Naive B cell (primary cell): ENCODE data around the gene TPPP2. TPM values are rescaled to one million over a fixed set of nuclear protein-coding genes. Genes with fewer than 3 reads are reported as not detected.

Experiments used
- ATAC-seq, 2 donors: fragments of 150-1000 bp; cut with Tn5 transposase; 2 replicates each; pipeline ENCODE4 v1.10.0; 2021; ENCODE audit warnings: low read depth in 2 of 2, mild to moderate bottlenecking in 2 of 2, moderate library complexity in 2 of 2
- DNase-seq: peaks from one replicate; pipeline ENCODE4 v3.0.0; 2022
- H3K27ac Mint-ChIP-seq, 6 donors: one replicate each; pipeline ENCODE4 v1.8.0; 2020 to 2022; ENCODE audit warnings: mild to moderate bottlenecking in 6 of 6, mixed read lengths in 6 of 6, moderate library complexity in 5 of 6, inconsistent platforms in 2 of 6
- H3K27me3 Mint-ChIP-seq, 3 donors: one replicate each; pipeline ENCODE4 v1.8.0; 2021 to 2022; ENCODE audit warnings: mixed read lengths in 3 of 3, mild to moderate bottlenecking in 1 of 3
- H3K36me3 Mint-ChIP-seq, 2 donors: one replicate each; pipeline ENCODE4 v1.8.0; 2020 to 2022; ENCODE audit warnings: mixed read lengths in 2 of 2, inconsistent platforms in 1 of 2, mild to moderate bottlenecking in 1 of 2
- H3K4me1 Mint-ChIP-seq, 3 donors: one replicate each; pipeline ENCODE4 v1.8.0; 2020 to 2022; ENCODE audit warnings: mixed read lengths in 3 of 3, inconsistent platforms in 1 of 3, mild to moderate bottlenecking in 1 of 3, moderate library complexity in 1 of 3
- H3K4me3 Mint-ChIP-seq, 8 donors: one replicate each; pipeline ENCODE4 v1.8.0; 2020 to 2022; ENCODE audit warnings: mild to moderate bottlenecking in 8 of 8, mixed read lengths in 8 of 8, moderate library complexity in 8 of 8, inconsistent platforms in 2 of 8
- H3K9me3 Mint-ChIP-seq, 7 donors: one replicate each; pipeline ENCODE4 v1.8.0; 2020 to 2022; ENCODE audit warnings: mixed read lengths in 7 of 7, mild to moderate bottlenecking in 5 of 7, inconsistent platforms in 2 of 7, moderate library complexity in 1 of 7
- polyA plus RNA-seq, 6 donors: library from polyadenylated mRNA; unstranded; fragments of 300-500 nt; fragmentation: Illumina TruSeq; gene quantifications; one replicate each; pipeline ENCODE4 v1.2.3, GENCODE V29; 2021; ENCODE audit warnings: low read depth in 6 of 6

TPPP2 gene
- polyA plus RNA-seq, 6 donors from 2014 or later: not detected

DNA sequence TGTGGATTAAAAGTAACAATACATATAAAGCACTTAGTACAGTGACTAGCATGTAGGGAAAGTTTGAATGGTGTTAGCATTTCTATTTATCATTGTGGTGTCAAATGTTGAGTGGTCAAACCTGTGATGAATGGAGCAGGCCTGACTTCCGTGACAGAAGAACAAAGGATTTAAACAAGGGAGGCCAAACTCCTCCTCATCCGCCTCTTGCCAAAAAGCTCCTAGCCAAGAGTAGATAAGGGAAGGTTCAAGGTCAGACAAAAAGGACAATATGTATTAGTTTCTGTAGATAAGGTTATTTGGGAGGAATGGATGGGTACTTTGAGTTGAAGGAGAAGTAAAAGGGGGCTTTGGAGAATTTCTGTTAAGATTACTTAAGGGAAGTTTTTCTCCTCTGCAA is 18.6 kb downstream of the TPPP2 start:
- no peaks in the 10 kb centered on the region for H3K36me3 Mint-ChIP-seq
- no peaks in the 10 kb centered on the region for H3K9me3 Mint-ChIP-seq
- H3K27ac Mint-ChIP-seq: no peak overlapping the region
- H3K4me3 Mint-ChIP-seq: no peak overlapping the region
- H3K4me1 Mint-ChIP-seq: no peaks in the 10 kb centered on the region
- H3K27me3 Mint-ChIP-seq: peaks cover 21 to 32% (median 30%) of the 10 kb centered on the region in 3 donors
- DNase-seq (no peak), ATAC-seq (no peak)

DNA sequence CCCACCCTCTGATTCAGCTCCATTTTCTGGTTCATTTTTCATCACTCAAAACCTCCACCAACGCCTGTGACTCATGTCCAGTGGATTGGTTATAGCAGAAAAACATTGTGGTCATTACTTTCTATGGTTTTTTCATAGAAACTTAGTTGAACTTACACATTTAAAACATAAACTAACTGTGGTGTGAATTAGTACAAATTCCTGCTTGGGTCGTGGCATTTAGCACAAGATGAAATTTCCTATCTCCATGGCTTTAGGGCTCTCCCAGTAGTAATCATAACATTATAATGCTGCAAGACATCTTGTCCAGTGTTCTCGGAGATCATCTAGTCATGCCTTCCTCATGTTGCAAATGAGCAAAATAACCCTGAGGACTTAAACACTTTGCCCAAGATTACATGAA is 19.3 kb downstream of the TPPP2 start:
- Mint-ChIP-seq H3K4me1 (no peaks in the 10 kb centered on the region), H3K9me3 (no peaks in the 10 kb centered on the region), H3K27me3 (peaks cover 21 to 26% (median 25%) of the 10 kb centered on the region in 3 donors), H3K36me3 (no peaks in the 10 kb centered on the region), H3K4me3 (no peak overlapping the region), H3K27ac (no peak overlapping the region)
- ATAC-seq (no peak), DNase-seq (no peak)

DNA sequence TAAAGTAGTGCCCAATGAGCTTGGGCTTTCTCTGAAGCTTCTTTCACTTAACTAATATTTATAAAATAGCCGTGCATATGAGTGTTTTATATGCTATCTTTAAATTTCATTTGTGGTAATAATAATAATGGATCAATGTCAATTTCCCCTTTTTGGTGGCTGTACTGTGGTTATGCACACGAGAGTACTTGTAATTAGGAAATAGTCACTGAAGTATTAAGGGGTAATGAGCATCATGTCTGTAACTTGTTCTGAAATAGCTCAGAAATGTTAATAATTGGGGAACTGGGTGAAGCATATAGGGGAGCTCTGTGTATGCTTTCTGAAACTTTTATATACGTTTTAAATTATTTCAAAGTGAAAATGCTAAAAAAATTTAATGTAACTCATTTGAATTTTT is 20.6 kb downstream of the TPPP2 start:
- DNase-seq: no peak
- H3K9me3 Mint-ChIP-seq: no peaks in the 10 kb centered on the region
- ATAC-seq: no peak
- H3K36me3 Mint-ChIP-seq: no peaks in the 10 kb centered on the region
- H3K27me3 Mint-ChIP-seq: peaks cover 10 to 14% (median 13%) of the 10 kb centered on the region in 3 donors
- H3K27ac Mint-ChIP-seq: no peak overlapping the region
- H3K4me1 Mint-ChIP-seq: no peaks in the 10 kb centered on the region
- H3K4me3 Mint-ChIP-seq: no peak overlapping the region

DNA sequence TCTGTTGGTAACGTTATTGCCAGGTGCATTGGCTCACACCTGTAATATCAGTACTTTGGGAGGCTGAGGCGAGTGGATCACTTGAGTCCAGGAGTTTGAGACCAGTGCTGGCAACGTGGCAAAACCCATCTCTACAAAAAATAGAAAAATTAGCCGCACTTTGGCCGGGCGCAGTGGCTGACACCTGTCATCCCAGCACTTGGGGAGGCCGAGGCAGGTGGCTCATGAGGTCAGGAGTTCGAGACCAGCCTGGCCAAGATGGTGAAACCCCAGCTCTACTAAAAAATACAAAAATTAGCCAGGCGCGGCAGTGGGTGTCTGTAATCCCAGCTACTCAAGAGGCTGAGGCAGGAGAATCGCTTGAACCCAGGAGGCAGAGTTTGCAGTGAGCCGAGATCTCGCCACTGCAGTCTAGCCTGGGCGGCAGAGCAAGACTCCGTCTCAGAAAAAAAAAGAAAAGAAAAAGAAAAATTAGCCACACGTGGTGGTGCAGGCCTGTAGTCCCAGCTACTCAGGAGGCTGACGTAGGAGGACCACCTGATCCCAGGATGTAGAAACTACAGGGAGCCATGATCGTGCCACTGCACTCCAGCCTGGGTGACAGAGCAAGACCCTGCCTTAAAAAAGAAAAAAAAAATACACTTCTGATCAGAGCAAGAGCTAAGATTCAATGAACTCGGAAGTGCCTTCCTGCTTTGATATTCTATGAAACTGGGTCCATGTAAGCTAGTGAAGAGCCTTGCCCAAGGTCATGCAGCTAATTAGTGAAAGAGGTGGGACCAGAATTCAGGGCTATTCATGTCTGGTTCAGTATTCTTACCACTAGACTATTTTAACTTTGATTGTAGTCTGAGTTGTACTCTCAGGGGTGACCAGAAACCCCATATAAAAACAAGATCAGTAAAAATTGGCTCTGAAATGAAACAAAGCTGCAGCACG is 23.4 kb downstream of the TPPP2 start:
- Mint-ChIP-seq H3K4me1 (no peaks in the 10 kb centered on the region), H3K36me3 (no peaks in the 10 kb centered on the region), H3K27ac (peak overlapping the region in 1 of 6 donors; percentile 7), H3K4me3 (no peak overlapping the region), H3K27me3 (peaks cover 8 to 13% (median 12%) of the 10 kb centered on the region in 3 donors), H3K9me3 (no peaks in the 10 kb centered on the region)
- no peak for DNase-seq
- no peak for ATAC-seq

DNA sequence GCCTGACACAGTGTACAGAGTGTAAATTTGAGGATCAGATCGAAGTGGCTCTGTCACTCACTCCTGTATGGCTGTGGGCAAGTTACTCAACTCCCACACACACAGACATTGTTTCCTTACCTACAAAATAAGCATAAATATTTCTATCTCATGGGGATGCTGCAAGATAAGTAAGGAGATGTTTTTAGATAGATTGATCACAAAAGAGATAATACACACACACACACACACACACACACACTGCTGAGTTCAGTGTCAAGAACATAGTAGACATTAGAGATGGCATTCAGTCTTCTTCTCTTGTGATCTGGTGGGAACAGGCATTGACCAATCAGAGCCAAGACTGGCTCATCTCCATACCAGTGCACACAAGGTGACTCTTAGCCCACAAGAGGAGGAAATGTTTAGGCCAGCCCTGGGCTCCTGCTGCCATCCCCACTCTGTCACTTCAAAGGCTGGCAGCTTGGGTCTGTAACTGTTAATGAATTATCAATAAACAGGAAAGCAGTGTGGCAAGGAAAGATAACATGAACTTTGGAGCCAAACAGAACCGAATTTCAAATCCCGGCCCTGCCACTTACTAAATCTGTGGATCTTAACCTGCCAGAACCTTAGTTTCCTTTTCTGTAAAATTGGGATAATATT is 24.2 kb downstream of the TPPP2 start:
- Mint-ChIP-seq H3K4me3 (no peak overlapping the region), H3K36me3 (no peaks in the 10 kb centered on the region), H3K9me3 (no peaks in the 10 kb centered on the region), H3K27ac (peak overlapping the region in 1 of 6 donors; percentile 7), H3K27me3 (peaks cover 8 to 14% (median 10%) of the 10 kb centered on the region in 3 donors), H3K4me1 (no peaks in the 10 kb centered on the region)
- no peak for ATAC-seq
- no peak for DNase-seq

DNA sequence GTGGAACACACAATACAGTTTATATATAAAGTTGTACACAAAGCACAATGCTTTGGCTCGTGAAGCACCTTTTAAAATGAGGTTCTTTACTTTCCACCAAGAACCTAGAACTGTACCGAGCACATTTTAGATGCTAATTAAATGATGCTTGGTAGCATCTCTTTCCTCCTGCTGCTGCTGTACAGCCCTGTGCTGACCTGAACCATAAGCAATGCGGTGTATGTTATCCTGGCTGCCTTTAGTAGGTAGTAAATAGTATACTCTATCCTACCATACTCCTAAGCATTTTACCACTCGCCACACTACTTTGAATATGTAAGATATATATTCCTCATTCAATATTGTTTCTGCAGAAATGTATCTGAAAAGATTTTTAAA is 24.7 kb downstream of the TPPP2 start:
- ATAC-seq (no peak), DNase-seq (no peak)
- no peaks in the 10 kb centered on the region for H3K4me1 Mint-ChIP-seq
- H3K27me3 Mint-ChIP-seq: peaks cover 11 to 18% (median 13%) of the 10 kb centered on the region in 3 donors
- H3K27ac Mint-ChIP-seq: no peak overlapping the region
- no peak overlapping the region for H3K4me3 Mint-ChIP-seq
- H3K9me3 Mint-ChIP-seq: no peaks in the 10 kb centered on the region
- no peaks in the 10 kb centered on the region for H3K36me3 Mint-ChIP-seq

DNA sequence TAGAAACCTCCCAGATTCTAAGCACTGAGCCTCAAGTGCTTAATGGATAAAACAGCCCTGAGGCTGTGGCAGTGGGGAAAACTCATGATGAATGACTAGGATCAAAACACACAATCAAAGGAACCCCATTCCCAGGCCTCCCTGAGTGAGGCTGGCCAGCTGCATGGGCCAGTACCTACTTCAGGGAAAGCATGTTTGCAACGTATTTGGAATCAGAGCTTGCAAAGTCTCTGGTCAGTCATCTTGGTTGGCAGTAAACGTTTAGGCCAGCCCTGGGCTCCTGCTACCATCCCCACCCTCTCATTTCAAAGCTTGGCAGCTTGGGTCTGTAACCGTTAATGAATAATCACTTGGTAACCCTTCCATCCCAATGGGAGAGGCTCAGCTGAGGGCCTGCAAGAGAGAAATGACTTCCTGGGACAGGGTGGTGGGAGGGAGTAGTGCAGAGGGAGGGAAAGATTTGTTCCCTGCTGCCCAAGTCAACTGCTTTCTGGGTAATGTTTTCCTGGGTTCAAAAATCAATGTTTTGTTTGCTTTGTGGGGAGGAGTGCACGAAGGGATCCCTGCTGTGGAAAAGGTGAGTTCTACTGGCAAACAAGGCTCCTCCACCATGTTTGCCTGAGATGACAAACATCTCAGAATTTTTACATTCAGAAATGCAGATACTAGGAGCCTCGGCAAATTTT is 25.6 kb downstream of the TPPP2 start:
- Mint-ChIP-seq H3K9me3 (no peaks in the 10 kb centered on the region), H3K4me3 (no peak overlapping the region), H3K27me3 (peaks cover 13 to 26% (median 21%) of the 10 kb centered on the region in 3 donors), H3K36me3 (no peaks in the 10 kb centered on the region), H3K27ac (no peak overlapping the region), H3K4me1 (no peaks in the 10 kb centered on the region)
- ATAC-seq (no peak), DNase-seq (no peak)

DNA sequence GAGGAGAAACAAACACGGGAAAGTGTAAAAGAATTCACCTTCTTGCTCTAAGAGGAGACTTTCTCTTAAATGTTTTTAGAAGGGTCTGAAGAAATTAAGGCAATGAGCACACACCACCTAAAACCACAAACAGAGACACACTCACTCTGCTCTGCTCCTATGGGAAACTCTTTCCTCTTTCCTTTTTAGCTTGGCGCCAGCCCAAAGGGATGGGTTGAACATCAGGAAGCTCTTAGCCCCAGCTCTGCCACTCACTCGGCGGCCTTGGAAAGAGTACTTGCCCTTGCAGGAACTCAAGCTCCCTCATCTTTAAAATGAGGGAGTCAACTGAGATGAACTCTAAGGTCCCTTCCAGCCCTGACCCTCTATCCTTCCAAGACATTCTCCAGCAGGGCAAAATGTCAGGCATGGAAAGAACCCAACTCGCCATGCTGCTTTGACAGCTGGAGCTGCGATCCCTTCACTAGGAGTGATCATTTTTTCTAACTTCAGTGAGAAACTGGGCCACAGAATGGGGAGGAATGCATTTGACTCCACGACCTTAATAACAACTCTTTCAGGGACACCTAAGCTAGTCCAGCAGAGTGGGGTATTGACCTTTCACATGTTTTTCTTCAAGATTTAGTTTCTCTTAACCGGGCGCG is 26.6 kb downstream of the TPPP2 start:
- ATAC-seq (no peak), DNase-seq (no peak)
- Mint-ChIP-seq H3K4me3 (no peak overlapping the region), H3K27ac (no peak overlapping the region), H3K4me1 (no peaks in the 10 kb centered on the region), H3K36me3 (no peaks in the 10 kb centered on the region), H3K9me3 (no peaks in the 10 kb centered on the region), H3K27me3 (peaks cover 14 to 34% (median 28%) of the 10 kb centered on the region in 3 donors)

DNA sequence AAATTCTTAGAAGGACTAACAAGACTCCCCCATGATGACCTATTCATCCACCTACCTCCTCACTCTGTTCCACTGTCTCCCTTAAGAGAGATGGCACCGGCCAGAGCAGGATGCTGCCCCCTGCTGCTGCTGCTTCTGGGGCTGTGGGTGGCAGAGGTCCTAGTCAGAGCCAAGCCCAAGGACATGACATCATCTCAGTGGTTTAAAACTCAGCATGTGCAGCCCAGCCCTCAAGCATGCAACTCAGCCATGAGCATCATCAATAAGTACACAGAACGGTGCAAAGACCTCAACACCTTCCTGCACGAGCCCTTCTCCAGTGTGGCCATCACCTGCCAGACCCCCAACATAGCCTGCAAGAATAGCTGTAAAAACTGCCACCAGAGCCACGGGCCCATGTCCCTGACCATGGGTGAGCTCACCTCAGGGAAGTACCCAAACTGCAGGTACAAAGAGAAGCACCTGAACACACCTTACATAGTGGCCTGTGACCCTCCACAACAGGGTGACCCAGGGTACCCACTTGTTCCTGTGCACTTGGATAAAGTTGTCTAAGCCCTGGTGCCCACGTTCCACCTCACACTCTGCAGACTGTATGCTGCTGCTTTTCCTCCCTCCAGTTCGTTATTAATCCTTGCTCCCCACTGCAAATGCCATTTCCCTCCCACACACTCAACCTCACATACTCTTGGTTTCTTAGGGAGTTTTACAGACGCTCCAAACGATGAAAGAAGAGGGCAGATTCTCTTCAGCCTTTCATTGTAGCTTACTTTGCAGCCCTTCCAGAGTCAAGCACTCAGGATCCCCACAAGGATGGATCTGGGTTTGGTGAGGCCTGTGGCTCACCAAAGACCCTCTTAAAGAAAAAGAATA is 28.0 kb downstream of the TPPP2 start, which contains the start of gene RNASE8:
Gene RNASE8 (plus strand): TSS at position 20 of the 873 bp plus-strand sequence. CDS start 71 bp downstream, at position 91.
- DNase-seq (no peak), ATAC-seq (no peak)
- H3K9me3 Mint-ChIP-seq: no peaks in the 10 kb centered on the region
- peaks cover 20 to 28% (median 28%) of the 10 kb centered on the region in 3 donors for H3K27me3 Mint-ChIP-seq
- no peak within 1 kb of the TSS for H3K27ac Mint-ChIP-seq
- no peaks in the 10 kb centered on the region for H3K4me1 Mint-ChIP-seq
- H3K4me3 Mint-ChIP-seq: no peak within 1 kb of the TSS
- no peaks in the 10 kb centered on the region for H3K36me3 Mint-ChIP-seq

DNA sequence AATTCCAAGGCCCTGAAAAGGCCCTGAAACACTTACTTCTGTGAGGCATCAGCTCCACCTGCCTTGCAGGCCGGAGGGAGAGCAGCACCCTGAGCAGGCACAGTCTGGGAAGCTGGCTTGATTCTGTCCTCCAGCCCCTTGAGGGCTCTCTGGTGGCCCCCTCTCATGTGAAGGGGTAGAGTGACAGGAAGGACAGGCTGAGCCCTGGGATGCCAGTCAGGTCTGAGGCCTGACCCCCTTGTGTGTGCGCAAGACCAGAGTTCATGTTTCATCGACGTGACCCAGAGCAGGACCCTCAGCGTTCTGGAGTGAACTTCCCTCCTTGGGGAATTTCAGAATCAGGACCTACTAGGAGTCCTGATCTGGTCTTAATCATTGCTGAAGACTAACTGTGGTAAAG is 28.9 kb downstream of the TPPP2 start:
- peaks cover 20 to 33% (median 28%) of the 10 kb centered on the region in 3 donors for H3K27me3 Mint-ChIP-seq
- no peaks in the 10 kb centered on the region for H3K9me3 Mint-ChIP-seq
- DNase-seq (no peak), ATAC-seq (no peak)
- no peak overlapping the region for H3K27ac Mint-ChIP-seq
- no peak overlapping the region for H3K4me3 Mint-ChIP-seq
- H3K36me3 Mint-ChIP-seq: no peaks in the 10 kb centered on the region
- H3K4me1 Mint-ChIP-seq: no peaks in the 10 kb centered on the region

DNA sequence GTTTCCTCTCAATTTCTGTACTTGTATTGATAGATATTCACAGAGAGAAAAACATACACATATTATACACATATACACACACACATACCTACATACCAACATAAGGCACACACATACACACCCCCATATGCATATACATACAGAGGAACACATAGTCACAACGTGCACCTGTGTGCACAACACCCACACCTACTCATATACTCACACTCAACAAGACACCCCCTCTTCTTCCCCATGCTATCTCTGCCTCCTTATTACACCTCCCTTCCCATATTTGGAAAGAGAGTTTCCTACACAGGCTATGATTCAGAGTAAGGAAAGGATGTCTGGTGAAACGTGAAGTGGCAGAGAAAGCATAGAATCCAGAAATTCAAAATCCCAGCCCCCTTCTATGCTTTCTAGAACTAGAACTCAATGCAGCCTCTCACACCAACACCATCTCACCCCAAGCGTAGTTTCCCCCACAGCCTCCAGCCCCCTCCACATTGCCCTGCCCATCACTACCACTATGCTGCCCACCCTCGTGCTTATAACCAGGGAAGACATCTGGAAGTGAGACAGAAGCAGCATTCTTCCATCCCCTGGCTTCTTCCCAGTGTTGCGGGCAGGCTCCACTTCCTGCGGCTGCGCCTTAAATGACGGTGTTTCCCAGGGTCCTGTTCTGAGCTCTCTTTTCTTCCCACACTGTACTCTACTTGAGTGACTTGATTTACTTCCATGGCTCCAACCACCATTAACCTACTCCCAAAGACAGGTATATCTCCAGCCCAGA is 30.0 kb downstream of the TPPP2 start:
- Mint-ChIP-seq H3K4me3 (no peak overlapping the region), H3K9me3 (no peaks in the 10 kb centered on the region), H3K4me1 (no peaks in the 10 kb centered on the region), H3K27ac (peak overlapping the region in 1 of 6 donors; percentile 13), H3K36me3 (no peaks in the 10 kb centered on the region), H3K27me3 (peaks cover 20 to 34% (median 28%) of the 10 kb centered on the region in 3 donors)
- no peak for DNase-seq
- no peak for ATAC-seq
